CD4-positive, alpha-beta T cell treated with Interleukin-15 for 4 hours (primary cell): Measurements from ENCODE around the gene GOLGA3.
"Not testable (repeated sequence)": the region's sequence is repeated elsewhere in the genome, so short reads cannot be mapped to it uniquely, and the experiment has no call there.

Experiments used
- DNase-seq: peaks from one replicate; pipeline ENCODE4 v3.0.0-alpha.2; 2020; ENCODE audit warnings: low spot score

Gene GOLGA3

GRCh38 chr12:132828706-132829534, at the start of gene GOLGA3:
Gene GOLGA3 (minus strand): TSS chr12:132828869. CDS start chr12:132822128, 6,741 bp downstream.
- DNase-seq = peak; percentile 94

DNA sequence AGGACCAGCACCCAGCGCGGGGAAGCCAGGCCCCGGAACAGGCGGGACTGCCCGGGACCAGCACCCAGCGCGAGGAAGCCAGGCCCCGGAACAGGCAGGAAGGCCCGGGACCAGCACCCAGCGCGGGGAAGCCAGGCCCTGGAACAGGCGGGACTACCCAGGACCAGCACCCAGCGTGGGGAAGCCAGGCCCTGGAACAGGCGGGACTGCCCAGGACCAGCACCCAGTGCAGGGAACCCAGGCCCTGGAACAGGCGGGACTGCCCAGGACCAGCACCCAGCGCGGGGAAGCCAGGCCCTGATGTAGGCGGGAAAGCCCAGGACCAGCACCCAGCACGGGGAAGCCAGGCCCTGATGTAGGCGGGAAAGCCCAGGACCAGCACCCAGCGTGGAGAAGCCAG, 46.0 kb upstream of the GOLGA3 start:
- not testable (repeated sequence) for DNase-seq

GRCh38 chr12:132874175-132874574, 45.5 kb upstream of the GOLGA3 start:
- no peak for DNase-seq

DNA sequence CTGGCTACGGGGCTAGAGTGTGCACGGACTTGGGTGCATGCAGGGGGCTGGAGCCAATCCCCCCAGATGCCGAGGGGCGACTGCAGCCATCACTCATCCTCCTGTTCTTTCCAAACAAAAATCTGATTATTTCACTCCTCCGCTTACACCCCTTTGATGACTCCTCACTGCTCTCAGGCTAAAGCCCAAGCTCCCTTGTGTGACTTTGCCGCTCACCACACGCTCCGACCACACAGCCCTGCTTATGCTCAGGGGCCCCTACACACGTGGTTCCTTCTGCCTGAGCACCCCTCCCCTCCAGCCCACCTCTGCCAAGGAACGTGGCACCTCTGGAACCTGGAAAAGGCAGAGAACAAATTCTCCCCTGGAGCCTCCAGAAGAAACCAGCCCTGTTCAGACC, 45.1 kb upstream of the GOLGA3 start:
- no peak for DNase-seq

DNA sequence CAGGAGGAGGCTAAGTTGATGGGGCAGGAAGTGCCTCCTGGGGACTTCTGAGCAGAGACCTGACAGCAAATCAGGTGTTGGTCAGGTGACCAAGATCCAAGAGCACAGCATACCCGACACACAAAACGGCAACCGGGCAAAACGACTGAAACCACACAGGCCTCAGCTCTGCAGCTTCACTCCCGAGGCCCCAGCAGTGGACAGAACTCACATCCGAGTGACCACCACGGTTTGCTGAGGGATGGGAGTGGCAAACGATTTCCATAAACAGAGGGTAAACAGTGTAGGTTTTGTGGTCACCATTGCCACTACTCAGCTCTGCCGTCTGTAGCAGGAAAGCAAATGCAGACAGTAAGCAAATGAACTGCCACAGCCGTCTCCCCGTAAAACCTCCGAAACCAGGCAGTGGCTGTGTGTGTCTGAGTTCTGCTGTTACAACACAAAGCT, 44.3 kb upstream of the GOLGA3 start:
- DNase-seq = peak; percentile 19

GRCh38 chr12:132872073-132872855, 43.6 kb upstream of the GOLGA3 start:
- no peak for DNase-seq

GRCh38 chr12:132869551-132869950, 40.9 kb upstream of the GOLGA3 start:
- DNase-seq = no peak

GRCh38 chr12:132866251-132866828, 37.7 kb upstream of the GOLGA3 start:
- DNase-seq = no peak

DNA sequence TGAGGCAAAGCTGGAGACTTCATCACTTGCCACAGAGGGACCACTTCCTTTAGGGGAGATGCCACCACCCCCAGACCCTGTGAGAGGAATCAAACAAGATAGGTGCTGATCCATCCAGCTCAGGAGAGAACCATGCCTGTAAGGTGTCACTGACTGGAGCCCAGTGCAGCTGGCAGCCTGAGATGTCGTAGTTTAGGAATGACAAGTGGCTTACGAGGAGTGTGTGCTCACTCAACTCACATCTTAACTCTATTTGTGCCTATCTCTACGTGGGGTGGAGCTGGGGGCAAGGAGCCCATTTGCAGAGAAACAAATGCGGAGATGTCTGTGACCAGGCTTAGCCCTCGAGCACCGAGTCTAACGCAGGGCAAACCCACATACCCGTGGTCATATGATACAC, 32.9 kb upstream of the GOLGA3 start:
- DNase-seq = no peak

- DNase-seq = no peak
These were observed 30.1 kb upstream of the GOLGA3 start for GRCh38 chr12:132858718-132859266.

GRCh38 chr12:132857019-132857418, 28.4 kb upstream of the GOLGA3 start:
- not testable (repeated sequence) for DNase-seq

DNA sequence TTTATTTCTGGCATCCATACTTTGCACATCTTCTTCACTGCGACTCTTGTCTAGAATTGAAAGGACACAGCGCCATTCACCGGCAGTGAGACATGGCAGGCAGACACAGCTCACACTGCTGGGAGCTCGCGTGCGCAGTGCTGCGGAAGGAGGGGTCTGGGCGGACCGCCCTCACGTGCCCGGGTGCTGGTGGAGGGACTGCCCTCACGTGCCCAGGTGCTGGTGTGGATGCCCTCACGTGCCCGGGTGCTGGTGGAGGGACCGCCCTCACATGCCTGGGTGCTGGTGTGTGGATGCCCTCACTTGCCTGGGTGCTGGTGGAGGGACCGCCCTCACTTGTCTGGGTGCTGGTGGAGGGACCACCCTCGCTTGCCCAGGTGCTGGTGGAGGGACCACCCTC, 27.9 kb upstream of the GOLGA3 start:
- DNase-seq = no peak

- DNase-seq = not testable (repeated sequence)
These were observed 26.5 kb upstream of the GOLGA3 start for GRCh38 chr12:132855211-132855610.

DNA sequence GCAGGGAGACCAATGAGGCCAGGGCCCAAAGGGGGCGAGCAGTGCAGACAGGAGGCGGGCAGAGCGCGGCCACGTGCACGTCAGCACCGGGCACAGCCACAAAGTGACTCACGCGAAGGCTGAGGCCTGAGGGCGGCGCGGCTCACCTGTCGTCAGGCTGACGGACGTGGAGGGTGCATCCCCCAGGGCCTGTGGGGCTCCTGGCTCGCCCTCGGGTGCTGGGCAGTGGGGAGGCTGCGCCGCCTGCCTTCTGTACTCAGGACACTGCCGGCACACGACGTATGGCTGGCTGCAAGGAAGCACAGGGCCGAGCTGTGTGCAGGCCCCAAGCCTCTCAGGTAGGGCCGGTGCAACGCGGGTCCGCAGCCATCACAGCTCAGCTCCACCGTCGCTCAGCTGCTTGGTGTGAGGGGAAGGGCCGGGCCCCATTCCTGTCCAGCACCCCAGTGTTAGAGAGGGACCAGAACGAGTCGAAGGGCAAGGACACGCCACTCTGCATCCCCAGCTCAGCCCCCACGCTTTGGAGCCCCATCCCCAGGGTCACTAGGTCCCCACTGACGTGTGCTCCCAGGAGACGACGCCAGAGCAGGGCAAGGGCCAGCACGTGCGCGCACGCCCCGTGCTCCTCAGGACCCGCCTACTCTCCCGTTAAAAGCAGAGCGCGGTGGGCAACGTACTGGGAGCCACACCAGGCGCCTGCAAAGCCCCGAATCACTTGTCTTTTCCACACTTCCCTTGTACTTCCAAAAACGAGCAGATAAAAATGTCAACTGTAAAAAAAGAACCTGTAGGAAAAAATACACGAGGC, 24.8 kb upstream of the GOLGA3 start:
- no peak for DNase-seq

- no peak for DNase-seq
These were observed 23.8 kb upstream of the GOLGA3 start for GRCh38 chr12:132852496-132852895.

DNA sequence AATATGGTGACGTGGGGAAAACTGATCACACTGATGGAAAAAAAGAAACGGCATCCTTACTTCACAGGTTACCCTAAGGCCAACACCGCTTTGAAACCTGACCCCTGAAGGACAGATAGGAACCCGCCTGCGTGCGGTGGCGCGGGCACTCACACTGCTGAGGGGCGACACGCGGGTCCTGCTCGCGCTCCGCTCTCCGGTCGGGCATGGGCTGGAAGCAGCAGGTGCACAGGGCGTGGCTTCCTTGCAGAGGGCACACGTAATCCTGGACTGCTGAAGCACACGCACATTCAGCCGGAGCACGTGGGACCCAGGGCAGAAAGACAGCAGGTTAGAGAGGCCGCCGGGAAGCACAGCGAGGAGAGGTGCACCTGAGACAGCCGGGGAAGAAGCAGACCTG, 22.8 kb upstream of the GOLGA3 start:
- DNase-seq = no peak

- DNase-seq = no peak
These were observed 21.6 kb upstream of the GOLGA3 start for GRCh38 chr12:132850291-132850690.

DNA sequence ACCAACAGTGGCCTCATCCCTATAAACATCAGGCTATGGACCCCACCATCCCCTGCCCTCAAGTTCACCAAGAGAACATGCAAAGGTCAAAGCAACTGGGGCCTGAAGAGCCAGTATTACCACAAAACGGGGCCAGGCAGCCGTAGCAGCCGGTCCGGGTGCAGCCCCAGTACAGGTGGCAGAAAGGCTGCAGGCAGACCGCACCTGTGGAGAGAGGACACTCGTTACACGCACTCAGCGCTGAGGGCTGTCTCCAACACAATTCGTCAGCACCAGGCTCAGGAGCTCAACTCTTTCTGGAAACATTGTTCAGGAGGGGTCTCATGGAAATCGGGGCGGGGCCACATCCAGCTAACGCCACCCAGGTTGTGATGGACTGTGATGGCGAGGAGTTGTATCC, 19.9 kb upstream of the GOLGA3 start:
- DNase-seq = no peak

DNA sequence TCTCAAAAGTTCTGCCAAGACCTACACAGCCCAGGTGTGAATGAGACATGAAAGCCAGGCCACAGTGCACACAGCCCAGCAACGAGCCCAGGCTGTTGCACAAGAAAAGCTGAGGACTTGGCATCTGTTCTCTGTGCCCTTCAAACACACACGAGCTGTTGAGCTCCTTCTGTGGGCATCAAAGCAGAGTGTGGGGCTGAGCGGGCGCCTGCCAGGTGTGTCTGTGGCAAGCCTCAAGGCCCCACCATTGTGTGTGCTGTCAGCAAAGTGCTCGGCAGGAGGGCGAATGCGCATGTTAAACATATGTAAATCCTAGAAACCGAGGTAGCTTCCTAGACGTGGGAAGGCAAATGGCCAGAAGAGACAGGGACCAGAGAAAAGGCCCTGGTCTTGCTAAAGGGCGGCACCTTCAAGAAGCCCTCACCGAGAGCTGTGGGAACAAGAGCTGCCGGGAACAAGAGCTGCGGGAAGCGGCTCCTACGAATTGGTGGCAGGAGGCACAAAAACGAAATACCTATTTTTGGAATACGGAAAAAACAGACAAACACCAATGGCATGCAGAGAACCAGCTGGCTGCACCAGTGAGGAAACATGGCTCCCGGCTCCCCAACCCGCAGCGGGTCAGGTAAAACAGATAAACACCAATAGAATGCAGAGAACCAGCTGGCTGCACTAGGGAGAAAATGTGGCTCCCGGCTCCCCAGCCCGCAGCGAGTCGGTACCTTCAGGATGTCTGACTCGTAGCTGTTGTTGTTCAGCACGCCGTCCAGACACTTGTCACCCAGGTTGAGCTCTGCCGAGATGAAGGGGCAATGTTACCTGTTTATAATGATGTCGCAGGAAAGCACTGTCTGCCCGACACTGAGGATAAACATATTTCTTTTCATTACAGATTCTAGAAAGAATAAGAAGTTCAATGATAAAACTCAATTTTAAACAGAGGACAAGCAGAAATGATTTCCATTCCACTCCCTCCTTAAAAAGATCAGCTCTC, 19.0 kb upstream of the GOLGA3 start:
- no peak for DNase-seq

GRCh38 chr12:132844681-132845080, 16.0 kb upstream of the GOLGA3 start:
- not testable (repeated sequence) for DNase-seq
